Lung (tissue), 12 donors: ENCODE results near the gene NLGN4Y. TPM values are rescaled to one million over a fixed set of nuclear protein-coding genes. Genes with fewer than 3 reads are reported as not detected.

Experiments
- ATAC-seq: fragments of 200-7000 bp; cut with Tn5 transposase; one replicate; pipeline ENCODE4 v1.9.1; 2020; ENCODE audit warnings: moderate number of reproducible peaks; ENCODE audit not compliant: insufficient read depth, low FRiP score
- DNase-seq, 3 donors: peaks; one replicate each; pipeline ENCODE4 v3.0.0-alpha.2; 2013 to 2017
- H3K27ac ChIP-seq, 2 donors: one replicate each; pipeline ENCODE4 v1.5.1; 2013; ENCODE audit warnings: mild to moderate bottlenecking in 2 of 2, moderate library complexity in 2 of 2, control low read depth in 1 of 2, inconsistent platforms in 1 of 2, low read depth in 1 of 2, low read length in 1 of 2
- H3K27me3 ChIP-seq, 3 donors: one replicate each; pipeline ENCODE4 v1.5.1; 2013; ENCODE audit warnings: low read length in 2 of 3; ENCODE audit not compliant: control insufficient read depth in 3 of 3, insufficient read depth in 3 of 3
- H3K36me3 ChIP-seq, 4 donors: one replicate each; pipeline ENCODE4 v1.5.1; 2013; ENCODE audit warnings: low read length in 4 of 4, mild to moderate bottlenecking in 1 of 4, moderate library complexity in 1 of 4; ENCODE audit not compliant: control insufficient read depth in 4 of 4, insufficient read depth in 4 of 4
- H3K4me1 ChIP-seq, 5 donors: one replicate each; pipeline ENCODE4 v1.5.1; 2013; ENCODE audit warnings: low read length in 5 of 5, mild to moderate bottlenecking in 2 of 5, moderate library complexity in 1 of 5; ENCODE audit not compliant: control insufficient read depth in 5 of 5, insufficient read depth in 5 of 5
- H3K4me3 ChIP-seq: one replicate; pipeline ENCODE4 v1.5.1; 2013; ENCODE audit warnings: mild to moderate bottlenecking, control low read depth, moderate library complexity
- H3K9ac ChIP-seq, 2 donors: one replicate each; pipeline ENCODE4 v1.5.1; 2013; ENCODE audit warnings: low read length in 2 of 2, control low read depth in 1 of 2; ENCODE audit not compliant: insufficient read depth in 1 of 2
- H3K9me3 ChIP-seq, 4 donors: one replicate each; pipeline ENCODE4 v1.5.1; 2013; ENCODE audit warnings: low read length in 3 of 4, mild to moderate bottlenecking in 1 of 4, moderate library complexity in 1 of 4; ENCODE audit not compliant: control insufficient read depth in 4 of 4, insufficient read depth in 3 of 4
- CTCF ChIP-seq: IDR thresholded peaks from 2 replicates; pipeline ENCODE4 v1.5.1; 2012; ENCODE audit warnings: mild to moderate bottlenecking; ENCODE audit errors: control extremely low read depth, extremely low read depth
- WGBS, 2 donors: extraction: QIAGEN DNeasy Blood & Tissue Kit; methylation state at CpG; one replicate each; pipeline ENCODE4 v1.1.7; 2013; 5-methylcytosine and 5-hydroxymethylcytosine counted together
- polyA plus RNA-seq, 2 donors: library from polyadenylated mRNA; stranded (reverse); fragments of 200-250 nt; gene quantifications; one replicate each; pipeline ENCODE4 v1.2.1, GENCODE V29; 2013
- total RNA-seq, 2 donors: library from RNA; depleted of rRNA in 1 of 2; stranded (reverse); fragments of >200 nt in 1 of 2; gene quantifications; one replicate each; pipeline ENCODE4 v1.2.1, GENCODE V29; 2014 to 2021
- donor health status: control.
- donor health status: control.
- donor health status: Bipolar disorder and iron deficiency.
- donor health status: healthy.
- donor health status: DM: yes; HTN: yes; CAD: no.

Gene NLGN4Y
- total and polyA plus RNA-seq, 4 donors, result 0.06 to 1.5 TPM; not detected in 2

- H3K4me1 ChIP-seq, result no peaks in the 10 kb centered on the region
- H3K9me3 ChIP-seq, result no peaks in the 10 kb centered on the region
- no peak overlapping the region for H3K27ac ChIP-seq
- DNase-seq (no peak), ATAC-seq (no peak)
- H3K4me3 ChIP-seq, result no peak overlapping the region
- no peaks in the 10 kb centered on the region for H3K36me3 ChIP-seq
- no peak for TF ChIP-seq CTCF
- no peak overlapping the region for H3K9ac ChIP-seq
- no peaks in the 10 kb centered on the region for H3K27me3 ChIP-seq
Observed at GRCh38 chrY:14755571-14755970, 231.2 kb downstream of the NLGN4Y start.

GRCh38 chrY:14762903-14763302 is 238.6 kb downstream of the NLGN4Y start:
- H3K27ac ChIP-seq, result no peak overlapping the region
- DNase-seq (no peak), ATAC-seq (no peak)
- no peaks in the 10 kb centered on the region for H3K27me3 ChIP-seq
- H3K4me1 ChIP-seq, result no peaks in the 10 kb centered on the region
- 60% methylated on average over 1 of the region's 1 CpG; no CpG with 5 or more reads in 1 of the 2 donors for WGBS, 2 donors
- no peak overlapping the region for H3K4me3 ChIP-seq
- no peaks in the 10 kb centered on the region for H3K36me3 ChIP-seq
- no peak overlapping the region for H3K9ac ChIP-seq
- TF ChIP-seq CTCF, result no peak
- H3K9me3 ChIP-seq, result no peaks in the 10 kb centered on the region

GRCh38 chrY:14763600-14763999 is 239.3 kb downstream of the NLGN4Y start:
- ATAC-seq (no peak), DNase-seq (no peak)
- Histone ChIP-seq H3K27ac (no peak overlapping the region), H3K9me3 (no peaks in the 10 kb centered on the region), H3K4me3 (no peak overlapping the region), H3K9ac (no peak overlapping the region), H3K27me3 (no peaks in the 10 kb centered on the region), H3K4me1 (no peaks in the 10 kb centered on the region), H3K36me3 (no peaks in the 10 kb centered on the region)
- no peak for TF ChIP-seq CTCF

- no peak overlapping the region for H3K4me3 ChIP-seq
- WGBS, 2 donors, result 86% methylated on average over 4 of the region's 4 CpGs; no CpG with 5 or more reads in 1 of the 2 donors
- no peak for TF ChIP-seq CTCF
Observed at GRCh38 chrY:14778208-14778607, 253.9 kb downstream of the NLGN4Y start.

More at GRCh38 chrY:14778208-14778607, 253.9 kb downstream of the NLGN4Y start:
- no peaks in the 10 kb centered on the region for H3K36me3 ChIP-seq
- no peaks in the 10 kb centered on the region for H3K4me1 ChIP-seq
- ATAC-seq (no peak), DNase-seq (no peak)
- H3K27ac ChIP-seq, result no peak overlapping the region
- no peak overlapping the region for H3K9ac ChIP-seq
- H3K9me3 ChIP-seq, result no peaks in the 10 kb centered on the region
- H3K27me3 ChIP-seq, result no peaks in the 10 kb centered on the region
